NCI-H510A treated with DMSO at 0.1 percent for 48 hours (cell line): ENCODE data around the gene CDH5.
A peak's percentile ranks its signal among the peaks of the same experiment; 100 is the strongest.

Source experiments
- DNase-seq: peaks from one replicate; lab custom pipeline; 2025; lab: John Stamatoyannopoulos, UW

CDH5 gene

GRCh38 chr16:66374176-66374575 lies 7.7 kb downstream of the CDH5 start:
- DNase-seq: no peak

- no peak for DNase-seq
These were observed 9.0 kb downstream of the CDH5 start for GRCh38 chr16:66375451-66375850.

GRCh38 chr16:66376114-66376513 lies 9.6 kb downstream of the CDH5 start:
- DNase-seq: no peak

- DNase-seq: no peak
These were observed 10.2 kb downstream of the CDH5 start for GRCh38 chr16:66376577-66377305.

GRCh38 chr16:66377324-66377723 lies 10.8 kb downstream of the CDH5 start:
- DNase-seq: no peak

GRCh38 chr16:66378741-66379570 lies 12.5 kb downstream of the CDH5 start:
- no peak for DNase-seq

GRCh38 chr16:66379571-66379941 lies 13.1 kb downstream of the CDH5 start:
- no peak for DNase-seq

GRCh38 chr16:66380421-66380820 lies 13.9 kb downstream of the CDH5 start:
- DNase-seq: no peak

- no peak for DNase-seq
These were observed 15.2 kb downstream of the CDH5 start for GRCh38 chr16:66381585-66382170.

GRCh38 chr16:66382171-66382965 lies 15.9 kb downstream of the CDH5 start:
- DNase-seq: no peak

GRCh38 chr16:66382966-66383299 lies 16.4 kb downstream of the CDH5 start:
- DNase-seq: peak; percentile 11

GRCh38 chr16:66383551-66383950 lies 17.1 kb downstream of the CDH5 start:
- no peak for DNase-seq

GRCh38 chr16:66385415-66385814 lies 18.9 kb downstream of the CDH5 start:
- no peak for DNase-seq

GRCh38 chr16:66386629-66387622 lies 20.4 kb downstream of the CDH5 start:
- no peak for DNase-seq

GRCh38 chr16:66387817-66388332 lies 21.4 kb downstream of the CDH5 start:
- no peak for DNase-seq

- DNase-seq: no peak
These were observed 22.1 kb downstream of the CDH5 start for GRCh38 chr16:66388350-66389139.

GRCh38 chr16:66389256-66390176 lies 23.0 kb downstream of the CDH5 start:
- no peak for DNase-seq

- DNase-seq: no peak
These were observed 24.0 kb downstream of the CDH5 start for GRCh38 chr16:66390346-66391108.
